SK-N-SH (cell line): ENCODE results near the gene KCNJ18.
"Not testable (repeated sequence)": the region's sequence is repeated elsewhere in the genome, so short reads cannot be mapped to it uniquely, and the experiment has no call there.

Experiments
- CHD2 ChIP-seq: fragments of 150-350 bp; IDR thresholded peaks from 2 replicates; pipeline ENCODE4 v1.6.1; 2018; ENCODE audit warnings: low read length; ENCODE audit not compliant: partially characterized antibody
- CTCF ChIP-seq: fragments of 200-600 bp; sonication (generic); IDR thresholded peaks from 2 replicates; pipeline ENCODE4 v1.6.1; 2017; ENCODE audit warnings: antibody characterized with exemption, mild to moderate bottlenecking, moderate library complexity
- ELF1 ChIP-seq: IDR thresholded peaks from 2 replicates; pipeline ENCODE4 v1.4.0; 2012
- EP300 ChIP-seq, 2 experiments: IDR thresholded peaks; 2 replicates each; pipeline versions ENCODE4 v1.4.0 to v1.6.1; 2012; ENCODE audit warnings: borderline replicate concordance in 1 of 2, low read depth in 1 of 2, low read length in 1 of 2
- EZH2phosphoT487 ChIP-seq: fragments of 200-600 bp; sonication (generic); IDR thresholded peaks from 2 replicates; pipeline ENCODE4 v1.6.1; 2017; ENCODE audit warnings: low read depth, mixed run types, mild to moderate bottlenecking, antibody characterized with exemption, moderate library complexity, borderline replicate concordance
- GABPA ChIP-seq: IDR thresholded peaks from 2 replicates; pipeline ENCODE4 v1.4.0; 2012; ENCODE audit warnings: low read depth, mild to moderate bottlenecking
- MAX ChIP-seq: IDR thresholded peaks from 2 replicates; pipeline ENCODE4 v1.4.0; 2012; ENCODE audit warnings: low read depth
- MEF2A ChIP-seq: IDR thresholded peaks from 2 replicates; pipeline ENCODE4 v1.4.0; 2012; ENCODE audit warnings: low read depth, borderline replicate concordance
- PBX3 ChIP-seq: IDR thresholded peaks from 2 replicates; pipeline ENCODE4; 2012
- POLR2AphosphoS5 ChIP-seq: IDR thresholded peaks from 2 replicates; pipeline ENCODE4 v1.6.1; 2012; ENCODE audit warnings: low read depth, low read length
- RAD21 ChIP-seq: IDR thresholded peaks from 2 replicates; pipeline ENCODE4 v1.6.1; 2012; ENCODE audit warnings: mild to moderate bottlenecking, low read length
- RCOR1 ChIP-seq: fragments of 150-350 bp; IDR thresholded peaks from 2 replicates; pipeline ENCODE4 v1.6.1; 2017; ENCODE audit warnings: antibody characterized with exemption, low read length
- RFX5 ChIP-seq: IDR thresholded peaks from 2 replicates; pipeline ENCODE4 v1.6.1; 2012; ENCODE audit warnings: mild to moderate bottlenecking, improper control_type of control experiment, low read length

GRCh38 chr17:21705746-21706145 is 13.4 kb downstream of the KCNJ18 start:
- TF ChIP-seq CTCF; MEF2A; POLR2AphosphoS5; EZH2phosphoT487; EP300 (IDR thresholded peaks at IDR 0.05; ENCODE audit: borderline replicate concordance in 1 of 2, low read depth in 1 of 2, low read length in 1 of 2); GABPA; RCOR1; CHD2; RFX5; MAX; RAD21; ELF1; PBX3: not testable (repeated sequence)
